ENCODE data around the gene FN1.
A peak's percentile ranks its signal among the peaks of the same experiment; 100 is the strongest.

Gene FN1

DNA sequence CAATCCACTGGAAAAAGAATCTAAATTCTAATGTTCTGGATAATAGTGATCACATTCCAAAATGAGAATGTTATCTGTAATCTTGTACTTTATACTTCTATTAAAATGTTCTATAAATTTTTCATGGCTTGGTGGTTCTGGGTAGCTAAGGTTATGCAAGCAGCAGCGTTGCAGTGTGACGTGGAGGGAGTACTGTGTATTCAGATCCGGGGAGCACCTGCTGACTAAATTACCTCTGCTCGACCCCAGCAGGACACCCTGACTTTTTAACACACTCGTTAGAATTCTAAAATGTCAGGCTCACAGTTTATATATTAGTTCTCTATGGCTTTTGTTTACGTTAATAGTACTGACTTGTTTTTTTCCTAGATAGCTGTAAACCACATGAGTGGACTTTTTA is 111.1 kb downstream of the FN1 start:
- DNase-seq: no peak

DNA sequence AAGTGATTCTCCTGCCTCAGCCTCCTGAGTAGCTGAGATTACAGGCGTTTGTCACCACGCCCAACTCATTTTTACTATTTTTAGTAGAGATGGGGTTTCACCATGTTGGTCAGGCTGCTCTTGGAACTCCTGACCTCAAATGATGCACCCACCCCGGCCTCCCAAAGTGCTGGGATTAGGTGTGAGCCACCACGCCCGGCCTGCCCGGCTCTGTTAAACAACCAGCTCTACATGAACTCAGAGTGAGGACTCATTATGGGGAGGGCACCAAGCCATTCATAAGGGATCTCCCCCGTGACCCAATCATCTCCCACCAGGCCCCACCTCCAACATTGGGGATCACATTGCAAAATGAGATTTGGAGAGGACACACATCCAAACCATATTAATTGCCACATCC is 115.2 kb downstream of the FN1 start:
- no peak for DNase-seq

DNA sequence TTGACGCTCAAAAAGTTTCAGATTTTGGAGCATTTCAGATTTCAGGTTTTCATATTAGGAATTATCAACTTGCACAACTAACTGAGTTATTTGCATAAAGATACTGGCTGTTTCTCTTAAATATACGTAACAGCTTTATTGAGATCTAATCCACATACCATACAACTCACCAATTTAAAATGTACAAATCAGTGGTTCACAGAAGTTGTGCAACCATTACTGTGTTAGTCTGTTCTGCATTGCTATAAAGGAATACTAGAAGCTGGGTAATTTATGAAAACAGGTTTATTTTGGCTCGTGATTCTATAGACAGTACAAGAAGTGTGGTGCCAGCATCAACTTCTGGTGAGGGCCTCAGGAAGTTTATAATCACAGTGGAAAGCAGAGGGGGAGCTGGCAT is 115.8 kb downstream of the FN1 start:
- DNase-seq: no peak

DNA sequence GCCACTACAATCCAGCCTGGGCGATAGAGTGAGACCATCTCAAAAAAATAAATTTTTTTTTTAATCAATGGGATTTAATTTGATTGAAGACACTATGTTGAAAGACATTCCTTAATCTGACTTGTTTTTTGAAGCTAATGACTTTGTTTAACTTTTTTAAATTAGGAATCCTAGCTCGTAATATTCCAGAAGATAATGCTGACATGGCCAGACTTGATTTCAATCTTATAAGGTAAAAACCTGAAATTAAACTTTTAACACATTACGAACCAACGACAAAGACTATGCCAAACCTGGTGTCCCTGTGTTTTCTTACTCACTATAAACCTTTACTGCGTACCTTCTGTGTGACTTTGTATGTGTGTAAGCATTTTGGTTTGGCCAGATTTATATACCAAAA is 116.4 kb downstream of the FN1 start:
- no peak for DNase-seq

DNA sequence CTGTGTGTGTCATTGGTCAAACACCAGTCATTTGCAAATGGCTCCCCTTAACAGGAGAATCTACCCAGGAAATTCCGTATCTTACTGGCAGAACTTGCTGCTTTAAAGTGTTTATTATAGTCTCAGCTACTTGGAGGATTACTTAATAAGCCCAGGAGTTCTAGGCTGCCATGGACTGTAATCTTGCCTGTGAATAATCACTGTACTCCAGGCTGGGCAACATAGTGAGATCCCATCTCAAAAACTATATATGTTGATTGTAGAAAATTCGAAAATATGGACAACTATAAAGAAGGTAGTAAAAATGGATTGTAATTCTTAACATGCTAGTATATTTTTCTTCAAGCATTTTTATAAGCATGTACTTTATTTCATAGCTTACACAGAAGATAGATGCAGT is 119.5 kb downstream of the FN1 start:
- DNase-seq: no peak

DNA sequence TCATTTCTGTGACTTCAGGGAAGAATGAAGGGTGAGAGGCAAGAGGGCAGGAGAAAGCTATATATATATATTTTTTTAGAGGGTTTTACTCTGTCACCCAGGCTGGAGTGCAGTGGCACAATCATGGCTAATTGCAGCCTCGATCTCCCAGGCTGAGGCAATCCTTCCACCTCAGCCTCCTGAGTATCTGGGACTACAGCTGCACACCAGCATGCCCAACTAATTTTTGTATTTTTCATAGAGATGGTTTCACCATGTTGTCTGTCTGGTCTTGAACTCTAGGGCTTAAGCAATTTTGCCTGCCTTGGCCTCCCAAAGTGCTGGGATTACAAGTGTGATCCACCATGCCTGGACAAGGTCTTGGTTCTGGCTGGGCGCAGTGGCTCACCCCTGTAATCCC is 120.6 kb downstream of the FN1 start:
- DNase-seq: no peak

DNA sequence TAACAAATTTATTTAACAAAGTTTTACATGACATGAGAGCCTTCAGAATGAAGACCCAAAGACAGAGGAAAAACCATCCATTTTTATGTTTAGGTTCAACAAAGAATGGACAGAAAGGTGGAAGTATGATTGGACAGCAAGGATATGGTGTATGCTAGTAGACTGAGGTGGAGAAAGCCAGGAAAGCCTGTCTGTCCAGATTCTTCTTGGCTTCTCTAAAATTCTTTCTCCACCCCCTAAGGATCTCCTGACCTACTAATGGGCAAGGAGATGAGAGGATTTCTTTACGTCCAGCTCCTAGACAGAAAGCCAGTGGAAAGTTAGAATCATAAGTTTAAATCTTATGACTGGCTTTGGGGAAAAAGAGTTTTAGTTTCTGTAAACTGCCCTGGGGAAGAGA is 121.0 kb downstream of the FN1 start:
- no peak for DNase-seq

DNA sequence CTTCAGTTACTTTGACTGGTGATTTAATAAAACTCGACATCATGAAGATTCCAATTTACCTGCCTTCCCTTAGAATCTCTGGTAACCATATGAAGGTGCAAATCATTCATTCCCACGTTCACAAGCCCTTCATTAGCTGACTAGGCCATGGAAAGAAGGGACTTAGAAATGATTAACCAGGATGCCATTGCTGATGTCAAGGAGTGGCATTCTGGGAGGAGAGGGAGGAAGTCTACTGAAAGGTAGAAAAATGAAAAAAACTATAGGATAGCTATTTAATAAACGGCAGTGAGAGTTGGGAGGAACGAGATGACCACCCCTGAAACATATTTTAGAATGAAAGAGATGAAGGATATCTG is 122.6 kb downstream of the FN1 start:
- no peak for DNase-seq

DNA sequence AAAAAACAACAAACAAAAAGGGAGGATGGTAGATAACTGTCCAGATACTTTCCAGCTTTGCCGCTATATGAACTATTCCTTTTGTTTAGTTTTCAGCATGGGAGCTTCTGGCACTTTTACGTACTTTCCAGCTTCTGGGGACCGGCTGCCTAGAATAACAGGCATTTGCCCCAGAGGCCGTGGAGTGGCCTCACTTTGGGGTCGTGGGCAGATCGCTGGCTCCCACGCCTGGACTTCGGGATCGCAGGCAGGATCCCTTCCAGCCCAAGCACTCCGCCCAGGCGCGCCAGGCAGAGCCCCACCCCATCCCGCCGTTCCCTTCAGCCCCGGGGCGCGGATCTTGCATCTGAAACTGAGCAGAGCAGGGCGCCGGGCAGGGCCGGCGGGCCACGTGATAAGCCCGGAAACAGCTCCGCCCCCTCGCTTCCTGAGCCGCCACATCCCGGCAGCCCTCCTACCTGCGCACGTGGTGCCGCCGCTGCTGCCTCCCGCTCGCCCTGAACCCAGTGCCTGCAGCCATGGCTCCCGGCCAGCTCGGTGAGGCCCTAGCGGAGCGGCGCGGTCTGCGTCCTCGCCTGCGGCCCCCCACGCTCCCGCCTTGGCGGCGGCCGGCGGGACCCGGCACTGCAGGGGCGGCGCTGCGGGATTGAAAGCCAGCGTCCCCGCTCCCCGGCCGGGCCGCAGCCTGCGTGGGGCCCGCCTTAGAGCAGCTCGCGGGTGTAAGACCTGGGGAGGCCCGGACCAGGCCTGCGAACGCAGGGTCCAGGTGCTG is 124.1 kb downstream of the FN1 start, which contains the start of gene ATIC:
TSS of gene ATIC (plus strand) at position 435 of the 772 bp plus-strand sequence. CDS start at position 519, 84 bp downstream.
- peak; percentile 70 to 83 (median 78) for DNase-seq

DNA sequence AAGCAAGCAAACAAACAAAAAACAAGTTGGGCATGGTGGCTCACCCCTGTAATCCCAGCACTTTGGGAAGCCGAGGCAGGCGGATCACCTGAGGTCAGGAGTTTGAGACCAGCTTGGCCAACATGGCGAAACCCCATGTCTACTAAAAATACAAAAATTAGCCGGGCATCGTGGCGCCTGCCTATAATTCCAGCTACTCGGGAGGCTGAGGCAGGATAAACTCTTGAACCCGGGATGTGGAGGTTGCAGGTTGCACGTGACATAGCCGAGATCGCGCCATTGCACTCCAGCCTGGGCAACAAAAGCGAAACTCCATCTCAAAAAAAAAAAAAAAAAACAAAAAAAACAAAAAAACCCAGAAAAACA is 124.6 kb downstream of the FN1 start:
- peak in 1 of 6 experiments; percentile 39 for DNase-seq
